ENCODE data around the gene ZNF516.

DNA sequence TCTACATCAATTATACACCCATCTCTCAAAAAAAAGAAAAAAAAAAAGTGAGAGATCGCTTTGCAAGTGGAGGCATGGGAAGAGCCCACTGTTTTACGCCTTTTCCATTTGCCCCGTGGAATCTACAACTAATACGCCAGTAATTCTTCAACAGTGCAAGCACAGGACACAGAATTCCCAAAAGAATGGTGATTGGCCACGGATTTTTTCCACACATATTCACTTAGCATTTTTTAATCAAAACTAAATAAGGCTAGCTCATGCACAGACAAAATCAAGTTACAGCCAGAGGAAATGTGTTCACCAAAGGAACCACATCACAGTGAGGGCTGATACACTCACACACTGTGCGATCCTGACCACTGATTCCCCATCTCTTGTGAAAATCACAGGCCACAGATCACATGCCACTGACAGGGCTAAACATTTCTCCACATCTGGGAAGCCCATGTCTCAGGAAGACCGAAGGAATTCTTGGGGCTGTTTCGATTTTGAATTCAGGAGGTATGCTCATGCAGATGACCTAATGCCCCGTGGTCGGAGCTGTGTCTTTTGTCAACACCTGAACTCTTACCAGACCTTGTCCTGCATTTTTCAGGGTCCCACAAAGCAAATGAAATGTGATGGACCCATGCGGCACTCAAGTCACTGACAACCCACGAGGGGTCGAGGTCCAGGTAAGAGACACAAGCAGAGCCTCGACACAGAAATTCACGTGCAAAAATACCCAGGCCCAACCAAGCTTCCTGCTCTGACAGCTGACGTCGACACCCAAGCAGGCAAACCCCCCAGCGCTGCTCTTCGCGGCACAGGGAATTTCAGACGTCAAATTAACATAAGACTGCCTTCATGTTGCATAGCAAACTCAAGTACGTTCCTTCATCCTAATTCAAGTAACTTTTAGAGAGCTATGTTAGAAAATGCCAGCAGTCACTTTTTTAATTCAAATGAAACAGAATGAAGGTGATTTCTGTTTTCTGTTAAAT, 69.6 kb downstream of the ZNF516 start:
- TF ChIP-seq, protein P1, sequence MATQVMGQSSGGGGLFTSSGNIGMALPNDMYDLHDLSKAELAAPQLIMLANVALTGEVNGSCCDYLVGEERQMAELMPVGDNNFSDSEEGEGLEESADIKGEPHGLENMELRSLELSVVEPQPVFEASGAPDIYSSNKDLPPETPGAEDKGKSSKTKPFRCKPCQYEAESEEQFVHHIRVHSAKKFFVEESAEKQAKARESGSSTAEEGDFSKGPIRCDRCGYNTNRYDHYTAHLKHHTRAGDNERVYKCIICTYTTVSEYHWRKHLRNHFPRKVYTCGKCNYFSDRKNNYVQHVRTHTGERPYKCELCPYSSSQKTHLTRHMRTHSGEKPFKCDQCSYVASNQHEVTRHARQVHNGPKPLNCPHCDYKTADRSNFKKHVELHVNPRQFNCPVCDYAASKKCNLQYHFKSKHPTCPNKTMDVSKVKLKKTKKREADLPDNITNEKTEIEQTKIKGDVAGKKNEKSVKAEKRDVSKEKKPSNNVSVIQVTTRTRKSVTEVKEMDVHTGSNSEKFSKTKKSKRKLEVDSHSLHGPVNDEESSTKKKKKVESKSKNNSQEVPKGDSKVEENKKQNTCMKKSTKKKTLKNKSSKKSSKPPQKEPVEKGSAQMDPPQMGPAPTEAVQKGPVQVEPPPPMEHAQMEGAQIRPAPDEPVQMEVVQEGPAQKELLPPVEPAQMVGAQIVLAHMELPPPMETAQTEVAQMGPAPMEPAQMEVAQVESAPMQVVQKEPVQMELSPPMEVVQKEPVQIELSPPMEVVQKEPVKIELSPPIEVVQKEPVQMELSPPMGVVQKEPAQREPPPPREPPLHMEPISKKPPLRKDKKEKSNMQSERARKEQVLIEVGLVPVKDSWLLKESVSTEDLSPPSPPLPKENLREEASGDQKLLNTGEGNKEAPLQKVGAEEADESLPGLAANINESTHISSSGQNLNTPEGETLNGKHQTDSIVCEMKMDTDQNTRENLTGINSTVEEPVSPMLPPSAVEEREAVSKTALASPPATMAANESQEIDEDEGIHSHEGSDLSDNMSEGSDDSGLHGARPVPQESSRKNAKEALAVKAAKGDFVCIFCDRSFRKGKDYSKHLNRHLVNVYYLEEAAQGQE (IDR thresholded peaks at IDR 0.05; ENCODE audit: insufficient read depth in 1 of 2, low read depth in 2 of 2, low read length in 2 of 2) = no peak
- no peak for TF ChIP-seq POLR2AphosphoS5 (IDR thresholded peaks at IDR 0.05; ENCODE audit: low read depth, low read length)
